HEK293 (cell line): ENCODE data around the gene NXN.

ENCODE experiments used
- CTCF ChIA-PET: fragments of 350-600 bp; formaldehyde crosslinking; extraction: SDS; loops from one replicate; lab custom pipeline; 2021; ENCODE audit warnings: antibody characterized with exemption; lab: Yijun Ruan, JAX
- POLR2A ChIA-PET: fragments of 300-600 bp; formaldehyde crosslinking; extraction: SDS; loops from one replicate; lab custom pipeline; 2020; ENCODE audit warnings: antibody characterized with exemption, inconsistent platforms; lab: Yijun Ruan, JAX
- H3K27ac ChIP-seq: fragments of 200-500 bp; sonication (Bioruptor generic); 2 replicates; pipeline ENCODE4 v1.5.1; 2014; ENCODE audit warnings: low read depth, low read length, control low read depth, inconsistent platforms; ENCODE audit errors: extremely low read depth
- H3K36me3 ChIP-seq, 2 experiments: fragments of 200-500 bp in 1 of 2; sonication (Bioruptor generic) in 1 of 2; 1 replicate in 1 of 2; 2 replicates in 1 of 2; pipeline ENCODE4 v1.5.1; 2014 to 2017; ENCODE audit warnings: inconsistent platforms in 2 of 2, low read length in 2 of 2; ENCODE audit not compliant: control insufficient read depth in 2 of 2, insufficient read depth in 1 of 2
- H3K4me1 ChIP-seq: fragments of 200-500 bp; sonication (Bioruptor generic); 2 replicates; pipeline ENCODE4 v1.5.1; 2014; ENCODE audit warnings: mild to moderate bottlenecking, low read length, inconsistent platforms; ENCODE audit not compliant: control insufficient read depth, insufficient read depth
- H3K4me3 ChIP-seq: 2 replicates; pipeline ENCODE4 v1.5.1; 2011; ENCODE audit warnings: low read depth, mild to moderate bottlenecking, control low read depth, low read length, moderate library complexity
- H3K9me3 ChIP-seq: fragments of 200-500 bp; sonication (Bioruptor generic); 2 replicates; pipeline ENCODE4 v1.5.1; 2014; ENCODE audit warnings: low read depth, low read length, inconsistent platforms; ENCODE audit not compliant: control insufficient read depth, insufficient read depth
- BCL11B ChIP-seq: fragments of 450-650 bp; formaldehyde crosslinking; IDR thresholded peaks from 2 replicates; pipeline ENCODE4 v1.5.1; 2016; ENCODE audit warnings: low read depth, missing biosample characterization, missing genetic modification characterization
- GFI1B ChIP-seq: fragments of 450-650 bp; formaldehyde crosslinking; IDR thresholded peaks from 2 replicates; pipeline ENCODE4 v1.5.1; 2016; ENCODE audit warnings: missing biosample characterization, missing genetic modification characterization
- KLF1 ChIP-seq: fragments of 450-650 bp; formaldehyde crosslinking; IDR thresholded peaks from 2 replicates; pipeline ENCODE4 v1.5.1; 2016; ENCODE audit warnings: missing biosample characterization, missing genetic modification characterization
- OSR2 ChIP-seq: fragments of 450-650 bp; formaldehyde crosslinking; IDR thresholded peaks from 2 replicates; pipeline ENCODE4 v1.5.1; 2016; ENCODE audit warnings: missing biosample characterization, missing genetic modification characterization
- REPIN1 ChIP-seq: fragments of 450-650 bp; formaldehyde crosslinking; IDR thresholded peaks from 2 replicates; pipeline ENCODE4 v1.5.1; 2017; ENCODE audit warnings: missing biosample characterization, missing genetic modification characterization, low read depth
- SCRT2 ChIP-seq: fragments of 450-650 bp; formaldehyde crosslinking; IDR thresholded peaks from 2 replicates; pipeline ENCODE4 v1.5.1; 2016; ENCODE audit warnings: missing biosample characterization, missing genetic modification characterization
- SETDB1 ChIP-seq: IDR thresholded peaks from one replicate; pipeline ENCODE4 v1.6.1; 2017; ENCODE audit warnings: mild to moderate bottlenecking, low read length, moderate library complexity, mixed read lengths; ENCODE audit not compliant: insufficient read length
- ZBTB7A ChIP-seq: fragments of 450-650 bp; formaldehyde crosslinking; IDR thresholded peaks from 2 replicates; pipeline ENCODE4 v1.5.1; 2016; ENCODE audit warnings: low read depth, missing biosample characterization, missing genetic modification characterization
- ZNF138 ChIP-seq: fragments of 450-650 bp; formaldehyde crosslinking; IDR thresholded peaks from 2 replicates; pipeline ENCODE4 v1.5.1; 2016; ENCODE audit warnings: missing biosample characterization, missing genetic modification characterization, borderline replicate concordance
- ZNF146 ChIP-seq: fragments of 450-650 bp; formaldehyde crosslinking; IDR thresholded peaks from 2 replicates; pipeline ENCODE4 v1.5.1; 2016; ENCODE audit warnings: missing biosample characterization, missing genetic modification characterization
- ZNF302 ChIP-seq: fragments of 450-650 bp; formaldehyde crosslinking; IDR thresholded peaks from 2 replicates; pipeline ENCODE4 v1.5.1; 2016; ENCODE audit warnings: missing biosample characterization, missing genetic modification characterization, low read depth
- ZNF335 ChIP-seq: fragments of 450-650 bp; formaldehyde crosslinking; conservative IDR thresholded peaks from 2 replicates; pipeline ENCODE4 v1.5.1; 2016; ENCODE audit warnings: missing biosample characterization, missing genetic modification characterization
- ZNF341 ChIP-seq: fragments of 450-650 bp; formaldehyde crosslinking; IDR thresholded peaks from 2 replicates; pipeline ENCODE4; 2016; ENCODE audit warnings: low read depth, missing biosample characterization, missing genetic modification characterization
- ZNF404 ChIP-seq: fragments of 450-650 bp; formaldehyde crosslinking; IDR thresholded peaks from 2 replicates; pipeline ENCODE4 v1.5.1; 2017; ENCODE audit warnings: missing biosample characterization, missing genetic modification characterization
- ZNF610 ChIP-seq: fragments of 450-650 bp; formaldehyde crosslinking; IDR thresholded peaks from 2 replicates; pipeline ENCODE4 v1.5.1; 2016; ENCODE audit warnings: missing biosample characterization, missing genetic modification characterization, borderline replicate concordance
- ZNF654 ChIP-seq: fragments of 450-650 bp; formaldehyde crosslinking; IDR thresholded peaks from 2 replicates; pipeline ENCODE4 v1.5.1; 2016; ENCODE audit warnings: low read depth, missing biosample characterization, missing genetic modification characterization
- ZNF768 ChIP-seq: fragments of 450-650 bp; formaldehyde crosslinking; IDR thresholded peaks from 2 replicates; pipeline ENCODE4 v1.5.1; 2018; ENCODE audit warnings: missing biosample characterization, mild to moderate bottlenecking, missing genetic modification characterization
- ZNF777 ChIP-seq: fragments of 450-650 bp; formaldehyde crosslinking; IDR thresholded peaks from 2 replicates; pipeline ENCODE4 v1.5.1; 2017; ENCODE audit warnings: missing biosample characterization, missing genetic modification characterization, borderline replicate concordance
- TF ChIP-seq, protein P1 (sequence below): fragments of 450-650 bp; formaldehyde crosslinking; IDR thresholded peaks from 2 replicates; pipeline ENCODE4 v1.5.1; 2016; ENCODE audit warnings: missing biosample characterization, missing genetic modification characterization

The NXN gene

DNA sequence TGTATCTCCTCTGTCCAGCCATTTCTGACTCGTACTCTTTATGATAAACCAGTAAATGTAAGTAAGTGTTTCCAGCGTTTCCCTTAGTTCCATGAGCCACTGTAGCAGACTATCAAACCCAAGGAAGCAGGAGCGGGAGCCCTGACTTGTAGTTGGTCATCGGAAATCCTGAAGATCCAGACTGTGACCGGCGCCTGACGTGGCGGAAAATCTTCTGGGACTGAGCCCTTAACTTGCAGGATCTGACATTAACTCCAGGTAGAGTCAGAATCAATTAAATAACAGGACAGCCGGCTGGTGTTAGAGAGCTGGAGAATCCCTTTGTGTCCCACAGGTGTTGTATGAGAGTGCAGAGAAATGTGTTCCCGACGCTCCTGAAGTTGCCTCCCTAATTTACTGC lies 201.5 kb downstream of the NXN start (continued):
- TF ChIP-seq SCRT2 (tag by site-specific recombination) (no peak), ZNF610 (tag by site-specific recombination) (no peak)

DNA sequence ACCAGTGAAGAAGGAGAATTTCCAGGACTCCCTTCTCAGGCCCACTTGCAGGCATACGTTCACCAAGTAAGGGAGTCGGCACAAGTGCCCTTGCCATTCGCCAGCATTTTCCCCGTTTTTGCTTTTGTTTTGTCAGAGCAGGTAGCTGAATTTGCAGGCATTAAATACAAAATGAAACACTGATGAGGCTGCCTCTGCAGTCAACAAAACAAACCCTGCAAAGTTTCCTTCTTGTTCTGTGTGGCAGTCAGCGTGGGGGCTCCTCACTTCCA lies 205.3 kb downstream of the NXN start:
- H3K4me1 ChIP-seq = no peaks in the 10 kb centered on the region
- peaks cover 92 to 94% of the 10 kb centered on the region in 2 experiments for H3K36me3 ChIP-seq
- TF ChIP-seq ZNF768 (tag by site-specific recombination) (no peak), OSR2 (tag by site-specific recombination) (no peak)
- H3K9me3 ChIP-seq = no peaks in the 10 kb centered on the region
- no peak overlapping the region for H3K27ac ChIP-seq
- CTCF ChIA-PET = no interaction called here
- POLR2A ChIA-PET = no interaction called here
- no peak overlapping the region for H3K4me3 ChIP-seq

DNA sequence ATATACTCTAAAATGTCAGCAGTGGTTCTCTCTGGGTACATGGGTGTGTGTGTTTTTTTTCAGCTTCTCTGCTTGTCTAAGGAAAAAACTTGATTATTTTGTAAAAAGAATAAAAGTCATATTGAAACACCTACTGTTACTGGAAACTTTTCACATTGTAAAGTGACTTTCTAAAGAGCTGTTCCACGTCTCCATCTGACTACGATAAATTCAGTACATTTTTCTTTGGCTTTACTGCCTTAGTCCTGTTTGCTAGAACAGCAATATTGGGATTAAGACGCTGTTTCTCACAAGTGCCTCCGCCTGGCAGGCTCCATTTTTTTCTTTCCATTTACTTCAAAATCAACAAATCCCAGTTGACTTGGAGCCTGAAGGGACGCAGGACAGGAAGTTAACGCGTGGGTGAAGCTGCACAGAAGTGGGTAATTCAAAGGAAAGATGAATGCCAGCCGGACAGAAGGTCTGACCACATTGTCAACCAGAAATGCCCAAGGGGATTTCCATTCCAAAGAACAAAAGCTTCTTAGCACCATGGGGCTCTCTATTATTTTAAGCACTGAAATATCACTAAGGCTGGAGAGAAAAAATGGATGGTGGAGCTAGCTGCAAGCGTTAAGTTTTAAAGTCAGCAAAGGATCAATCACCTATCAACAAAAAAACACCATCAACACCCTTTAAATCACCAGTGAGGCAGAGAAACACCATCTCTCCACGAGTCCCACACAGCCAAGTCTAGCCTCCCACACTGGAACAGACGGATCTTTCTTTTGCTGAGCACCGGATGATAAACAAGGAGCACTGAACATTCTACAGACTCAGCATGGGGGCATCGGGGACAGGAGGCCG lies 205.9 kb downstream of the NXN start:
- no peak overlapping the region for H3K4me3 ChIP-seq
- no peaks in the 10 kb centered on the region for H3K9me3 ChIP-seq
- TF ChIP-seq ZNF302 (no peak), ZNF341 (tag by site-specific recombination) (no peak), ZNF138 (tag by site-specific recombination) (no peak), SETDB1 (no peak), ZNF404 (tag by site-specific recombination) (no peak), ZNF654 (no peak)
- TF ChIP-seq, protein P1, sequence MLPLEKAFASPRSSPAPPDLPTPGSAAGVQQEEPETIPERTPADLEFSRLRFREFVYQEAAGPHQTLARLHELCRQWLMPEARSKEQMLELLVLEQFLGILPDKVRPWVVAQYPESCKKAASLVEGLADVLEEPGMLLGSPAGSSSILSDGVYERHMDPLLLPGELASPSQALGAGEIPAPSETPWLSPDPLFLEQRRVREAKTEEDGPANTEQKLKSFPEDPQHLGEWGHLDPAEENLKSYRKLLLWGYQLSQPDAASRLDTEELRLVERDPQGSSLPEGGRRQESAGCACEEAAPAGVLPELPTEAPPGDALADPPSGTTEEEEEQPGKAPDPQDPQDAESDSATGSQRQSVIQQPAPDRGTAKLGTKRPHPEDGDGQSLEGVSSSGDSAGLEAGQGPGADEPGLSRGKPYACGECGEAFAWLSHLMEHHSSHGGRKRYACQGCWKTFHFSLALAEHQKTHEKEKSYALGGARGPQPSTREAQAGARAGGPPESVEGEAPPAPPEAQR (tag by site-specific recombination) = no peak
- TF ChIP-seq, all 188 proteins: peak for 0
- ChIA-PET POLR2A (interaction anchor here (1.1 kb wide), 1 partner anchor 59 kb away, joined by 3 read pairs; the partner anchor contains the start of gene VPS53), CTCF (no interaction called here)
- peaks cover 90 to 96% of the 10 kb centered on the region in 2 experiments for H3K36me3 ChIP-seq
- no peaks in the 10 kb centered on the region for H3K4me1 ChIP-seq
- 0 out of 2 replicates have a peak overlapping the region, but pooled peaks have one; percentile 9 for H3K27ac ChIP-seq

DNA sequence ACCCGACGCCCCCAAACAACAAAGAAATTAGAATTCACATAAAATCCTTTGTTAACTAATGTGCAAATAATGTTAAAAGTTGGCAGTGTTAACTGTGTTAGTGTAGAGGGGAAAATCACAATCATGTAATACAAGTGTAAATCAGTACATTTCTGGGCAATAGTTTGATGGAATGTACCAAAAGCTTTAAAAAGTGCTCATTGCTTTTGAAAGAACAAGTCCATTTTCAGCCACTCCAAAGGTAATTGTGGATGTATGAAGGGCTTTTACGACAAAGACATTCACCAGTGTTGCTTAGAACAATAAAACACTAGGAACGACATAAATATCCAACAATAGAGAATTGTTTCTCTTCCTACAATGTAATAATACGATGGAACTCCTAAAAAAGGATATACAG lies 206.6 kb downstream of the NXN start:
- Histone ChIP-seq H3K4me1 (no peaks in the 10 kb centered on the region), H3K4me3 (no peak overlapping the region), H3K9me3 (no peaks in the 10 kb centered on the region), H3K36me3 (peaks cover 83 to 94% of the 10 kb centered on the region in 2 experiments), H3K27ac (no peak overlapping the region)
- POLR2A ChIA-PET = interaction anchor here (1.1 kb wide), 1 partner anchor 58 kb away, joined by 3 read pairs; the partner anchor contains the start of gene VPS53
- no peak for TF ChIP-seq ZNF777 (tag by site-specific recombination)
- no peak for TF ChIP-seq GFI1B (tag by site-specific recombination)
- TF ChIP-seq ZNF335 = no peak
- TF ChIP-seq BCL11B (tag by site-specific recombination) = no peak
- TF ChIP-seq ZNF146 (tag by site-specific recombination) = no peak
- TF ChIP-seq ZBTB7A (tag by site-specific recombination) = no peak
- no peak for TF ChIP-seq KLF1
- TF ChIP-seq REPIN1 = no peak
- CTCF ChIA-PET = no interaction called here
